ENCODE measurements around the gene SCNN1B. TPM values are rescaled to one million over a fixed set of nuclear protein-coding genes. Genes with fewer than 3 reads are reported as not detected.

Gene SCNN1B
- total RNA-seq, 2 experiments from 2014 or later = not detected

- no peak overlapping the region for H3K27ac Mint-ChIP-seq
- Histone ChIP-seq H3K4me3 (ENCODE audit: low read length) (no peak overlapping the region), H3K36me3 (ENCODE audit: insufficient read depth, low read length) (no peaks in the 10 kb centered on the region), H3K27me3 (ENCODE audit: control insufficient read depth in 1 of 2, insufficient read depth in 2 of 2, low read length in 2 of 2) (peaks cover 0 to 4% of the 10 kb centered on the region in 2 experiments), H3K27ac (ENCODE audit: low read depth in 1 of 2, low read length in 2 of 2) (no peak overlapping the region), H3K9me3 (ENCODE audit: control insufficient read depth in 1 of 2, insufficient read depth in 1 of 2, low read length in 2 of 2) (no peaks in the 10 kb centered on the region), H3K4me1 (ENCODE audit: insufficient read depth, low read length) (no peaks in the 10 kb centered on the region)
- ChIA-PET POLR2A (no interaction called here), CTCF (no interaction called here)
- peaks cover 8% of the 10 kb centered on the region for H3K27me3 Mint-ChIP-seq
- intact Hi-C loops (cut with DNase I, micrococcal nuclease) = no loop called here
- H3K4me1 Mint-ChIP-seq (ENCODE audit: low read depth) = no peaks in the 10 kb centered on the region
- no peak overlapping the region for H3K4me3 Mint-ChIP-seq
- TF ChIP-seq, protein P1, sequence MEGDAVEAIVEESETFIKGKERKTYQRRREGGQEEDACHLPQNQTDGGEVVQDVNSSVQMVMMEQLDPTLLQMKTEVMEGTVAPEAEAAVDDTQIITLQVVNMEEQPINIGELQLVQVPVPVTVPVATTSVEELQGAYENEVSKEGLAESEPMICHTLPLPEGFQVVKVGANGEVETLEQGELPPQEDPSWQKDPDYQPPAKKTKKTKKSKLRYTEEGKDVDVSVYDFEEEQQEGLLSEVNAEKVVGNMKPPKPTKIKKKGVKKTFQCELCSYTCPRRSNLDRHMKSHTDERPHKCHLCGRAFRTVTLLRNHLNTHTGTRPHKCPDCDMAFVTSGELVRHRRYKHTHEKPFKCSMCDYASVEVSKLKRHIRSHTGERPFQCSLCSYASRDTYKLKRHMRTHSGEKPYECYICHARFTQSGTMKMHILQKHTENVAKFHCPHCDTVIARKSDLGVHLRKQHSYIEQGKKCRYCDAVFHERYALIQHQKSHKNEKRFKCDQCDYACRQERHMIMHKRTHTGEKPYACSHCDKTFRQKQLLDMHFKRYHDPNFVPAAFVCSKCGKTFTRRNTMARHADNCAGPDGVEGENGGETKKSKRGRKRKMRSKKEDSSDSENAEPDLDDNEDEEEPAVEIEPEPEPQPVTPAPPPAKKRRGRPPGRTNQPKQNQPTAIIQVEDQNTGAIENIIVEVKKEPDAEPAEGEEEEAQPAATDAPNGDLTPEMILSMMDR (IDR thresholded peaks at IDR 0.05) = no peak
- peaks cover 3% of the 10 kb centered on the region for H3K9me3 Mint-ChIP-seq
- DNase-seq = no peak
- H3K36me3 Mint-ChIP-seq (ENCODE audit: low read depth) = no peaks in the 10 kb centered on the region
- ATAC-seq (ENCODE audit: poor library complexity) = no peak
These were observed 52.1 kb downstream of the SCNN1B start for GRCh38 chr16:23354246-23354645.

GRCh38 chr16:23355106-23355670 lies 53.1 kb downstream of the SCNN1B start:
- Mint-ChIP-seq H3K4me1 (ENCODE audit: low read depth) (no peaks in the 10 kb centered on the region), H3K27me3 (peaks cover 8% of the 10 kb centered on the region), H3K4me3 (no peak overlapping the region), H3K36me3 (ENCODE audit: low read depth) (no peaks in the 10 kb centered on the region), H3K9me3 (peaks cover 3% of the 10 kb centered on the region), H3K27ac (no peak overlapping the region)
- Histone ChIP-seq H3K36me3 (ENCODE audit: insufficient read depth, low read length) (no peaks in the 10 kb centered on the region), H3K27me3 (ENCODE audit: control insufficient read depth in 1 of 2, insufficient read depth in 2 of 2, low read length in 2 of 2) (peaks cover 0 to 4% of the 10 kb centered on the region in 2 experiments), H3K9me3 (ENCODE audit: control insufficient read depth in 1 of 2, insufficient read depth in 1 of 2, low read length in 2 of 2) (no peaks in the 10 kb centered on the region), H3K4me1 (ENCODE audit: insufficient read depth, low read length) (no peaks in the 10 kb centered on the region), H3K27ac (ENCODE audit: low read depth in 1 of 2, low read length in 2 of 2) (no peak overlapping the region), H3K4me3 (ENCODE audit: low read length) (no peak overlapping the region)
- DNase-seq (no peak), ATAC-seq (ENCODE audit: poor library complexity) (no peak)
- intact Hi-C loops (cut with DNase I, micrococcal nuclease) = no loop called here
- TF ChIP-seq, protein P1 (IDR thresholded peaks at IDR 0.05) = no peak
- CTCF ChIA-PET = no interaction called here
- POLR2A ChIA-PET = no interaction called here

GRCh38 chr16:23356941-23357340 lies 54.8 kb downstream of the SCNN1B start:
- no peaks in the 10 kb centered on the region for H3K36me3 ChIP-seq (ENCODE audit: insufficient read depth, low read length)
- H3K4me1 Mint-ChIP-seq (ENCODE audit: low read depth) = no peaks in the 10 kb centered on the region
- H3K27me3 ChIP-seq (ENCODE audit: control insufficient read depth in 1 of 2, insufficient read depth in 2 of 2, low read length in 2 of 2) = peaks cover 0 to 4% of the 10 kb centered on the region in 2 experiments
- no peak for ATAC-seq (ENCODE audit: poor library complexity)
- H3K9me3 ChIP-seq (ENCODE audit: control insufficient read depth in 1 of 2, insufficient read depth in 1 of 2, low read length in 2 of 2) = no peaks in the 10 kb centered on the region
- DNase-seq = no peak
- peaks cover 4% of the 10 kb centered on the region for H3K27me3 Mint-ChIP-seq
- no peak overlapping the region for H3K27ac ChIP-seq (ENCODE audit: low read depth in 1 of 2, low read length in 2 of 2)
- no peak overlapping the region for H3K27ac Mint-ChIP-seq
- H3K4me3 Mint-ChIP-seq = no peak overlapping the region
- peaks cover 3% of the 10 kb centered on the region for H3K9me3 Mint-ChIP-seq
- POLR2A ChIA-PET = no interaction called here
- TF ChIP-seq, protein P1 (IDR thresholded peaks at IDR 0.05) = no peak
- CTCF ChIA-PET = no interaction called here
- H3K36me3 Mint-ChIP-seq (ENCODE audit: low read depth) = no peaks in the 10 kb centered on the region
- H3K4me1 ChIP-seq (ENCODE audit: insufficient read depth, low read length) = no peaks in the 10 kb centered on the region
- intact Hi-C loops (cut with DNase I, micrococcal nuclease) = no loop called here
- no peak overlapping the region for H3K4me3 ChIP-seq (ENCODE audit: low read length)
